Measurements from ENCODE around the gene SPAG17.
A peak's percentile ranks its signal among the peaks of the same experiment; 100 is the strongest.

SPAG17 gene

DNA sequence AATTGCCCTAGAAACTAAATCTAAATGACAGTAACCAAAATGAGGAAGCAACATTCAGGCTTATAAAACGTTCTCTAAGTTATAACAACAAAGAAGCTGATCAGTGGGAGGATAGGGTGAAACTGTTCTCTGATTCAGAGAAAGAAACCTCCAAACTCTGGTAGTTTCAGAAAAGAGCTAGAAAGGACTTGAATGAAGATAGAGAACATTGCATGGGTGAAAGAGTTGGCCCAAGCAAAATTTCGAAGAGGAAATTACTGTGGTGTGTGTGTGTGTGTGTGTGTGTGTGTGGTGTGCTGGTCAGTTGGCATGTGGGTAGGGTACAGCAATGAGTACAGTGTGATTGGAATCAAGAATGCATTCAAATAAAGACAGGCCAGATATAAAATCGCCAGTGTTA, 16.5 kb upstream of the SPAG17 start:
- no peak for DNase-seq (ENCODE audit: low read depth)
- TF ChIP-seq, protein P1, sequence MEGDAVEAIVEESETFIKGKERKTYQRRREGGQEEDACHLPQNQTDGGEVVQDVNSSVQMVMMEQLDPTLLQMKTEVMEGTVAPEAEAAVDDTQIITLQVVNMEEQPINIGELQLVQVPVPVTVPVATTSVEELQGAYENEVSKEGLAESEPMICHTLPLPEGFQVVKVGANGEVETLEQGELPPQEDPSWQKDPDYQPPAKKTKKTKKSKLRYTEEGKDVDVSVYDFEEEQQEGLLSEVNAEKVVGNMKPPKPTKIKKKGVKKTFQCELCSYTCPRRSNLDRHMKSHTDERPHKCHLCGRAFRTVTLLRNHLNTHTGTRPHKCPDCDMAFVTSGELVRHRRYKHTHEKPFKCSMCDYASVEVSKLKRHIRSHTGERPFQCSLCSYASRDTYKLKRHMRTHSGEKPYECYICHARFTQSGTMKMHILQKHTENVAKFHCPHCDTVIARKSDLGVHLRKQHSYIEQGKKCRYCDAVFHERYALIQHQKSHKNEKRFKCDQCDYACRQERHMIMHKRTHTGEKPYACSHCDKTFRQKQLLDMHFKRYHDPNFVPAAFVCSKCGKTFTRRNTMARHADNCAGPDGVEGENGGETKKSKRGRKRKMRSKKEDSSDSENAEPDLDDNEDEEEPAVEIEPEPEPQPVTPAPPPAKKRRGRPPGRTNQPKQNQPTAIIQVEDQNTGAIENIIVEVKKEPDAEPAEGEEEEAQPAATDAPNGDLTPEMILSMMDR (IDR thresholded peaks at IDR 0.05; ENCODE audit: low read length, missing control alignments), result no peak
- H3K4me3 ChIP-seq (replicated peaks; ENCODE audit: low read depth, low read length), result no peak overlapping the region

DNA sequence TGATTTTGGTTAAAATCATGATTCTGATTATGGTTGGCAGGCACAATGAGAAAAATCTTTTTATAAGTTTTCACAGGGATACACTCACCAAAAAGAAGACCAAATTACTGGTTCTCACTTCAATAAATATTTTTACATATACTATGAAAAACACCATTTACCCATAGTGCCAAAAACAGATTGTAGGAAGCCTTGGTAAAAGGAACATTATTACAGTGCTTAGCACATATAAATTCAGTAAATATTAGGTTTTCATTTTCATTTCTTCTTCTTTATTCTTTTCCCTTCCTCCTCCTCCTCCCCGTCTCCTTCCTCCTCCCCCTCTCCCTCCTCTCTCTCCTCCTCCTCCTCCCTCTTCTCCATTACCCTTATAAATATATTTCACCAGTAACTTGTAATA, 15.8 kb upstream of the SPAG17 start:
- H3K4me3 ChIP-seq (replicated peaks; ENCODE audit: low read depth, low read length), result no peak overlapping the region
- TF ChIP-seq, protein P1 (IDR thresholded peaks at IDR 0.05; ENCODE audit: low read length, missing control alignments), result no peak
- no peak for DNase-seq (ENCODE audit: low read depth)

DNA sequence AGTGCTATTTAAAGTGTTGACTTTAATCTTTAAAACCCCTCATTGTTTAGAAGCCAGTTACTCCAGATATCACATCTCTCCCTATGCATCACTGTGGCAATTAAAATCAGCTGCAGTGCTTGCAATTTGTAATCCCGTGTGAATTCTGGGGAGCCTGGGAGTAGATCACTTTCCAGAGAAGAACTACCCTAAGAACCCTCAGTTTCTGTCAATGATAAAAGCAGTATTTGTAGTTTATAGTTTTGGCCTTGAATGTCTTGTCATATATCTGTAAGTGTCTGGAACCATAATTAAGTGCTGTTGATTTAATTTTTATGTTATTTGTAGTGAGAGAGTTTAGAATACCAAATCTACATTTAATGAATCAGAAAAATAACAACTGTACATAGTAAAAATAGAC, 5.5 kb upstream of the SPAG17 start:
- DNase-seq (ENCODE audit: low read depth), result no peak
- TF ChIP-seq, protein P1 (IDR thresholded peaks at IDR 0.05; ENCODE audit: low read length, missing control alignments), result no peak
- no peak overlapping the region for H3K4me3 ChIP-seq (replicated peaks; ENCODE audit: low read depth, low read length)

DNA sequence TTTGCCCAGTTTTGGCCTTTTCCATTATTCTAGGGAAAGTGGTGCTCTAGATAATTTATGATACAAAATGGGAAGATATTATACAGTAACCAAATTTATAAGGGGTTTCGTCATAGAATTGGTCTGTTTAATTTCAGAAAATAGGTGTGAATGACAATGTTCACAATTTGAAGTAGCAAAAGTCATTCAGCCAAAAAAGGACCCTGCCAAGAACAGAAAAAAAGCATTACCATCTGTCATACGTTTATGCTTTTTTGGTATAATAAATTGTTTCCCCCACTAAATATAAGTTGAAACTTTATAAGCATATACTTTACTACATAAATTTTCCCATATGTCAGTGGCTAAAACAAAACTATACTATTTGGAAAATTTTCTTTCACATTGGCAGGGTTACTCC, 4.5 kb upstream of the SPAG17 start:
- TF ChIP-seq, protein P1 (IDR thresholded peaks at IDR 0.05; ENCODE audit: low read length, missing control alignments), result no peak
- H3K4me3 ChIP-seq (replicated peaks; ENCODE audit: low read depth, low read length), result no peak overlapping the region
- no peak for DNase-seq (ENCODE audit: low read depth)

DNA sequence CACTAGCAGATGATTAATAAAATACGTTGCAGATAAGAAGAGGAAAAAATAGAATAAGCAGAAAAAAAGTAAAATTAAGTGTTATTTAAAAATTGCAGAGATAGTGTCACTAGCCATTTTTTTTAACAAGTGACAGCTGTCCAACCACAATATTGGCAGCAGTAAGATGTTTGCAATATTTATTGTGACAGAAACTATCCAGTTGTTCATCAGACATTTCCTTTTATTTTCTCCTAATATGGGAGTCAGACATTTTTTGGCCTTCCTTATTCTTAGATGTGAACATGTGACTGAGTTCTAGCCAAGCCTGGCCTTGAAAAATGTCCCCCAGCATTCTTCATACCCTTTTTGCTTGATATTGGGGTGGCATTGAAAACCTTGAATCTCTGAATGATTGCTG, 3.4 kb upstream of the SPAG17 start:
- H3K4me3 ChIP-seq (replicated peaks; ENCODE audit: low read depth, low read length), result no peak overlapping the region
- TF ChIP-seq, protein P1 (IDR thresholded peaks at IDR 0.05; ENCODE audit: low read length, missing control alignments), result no peak
- DNase-seq (ENCODE audit: low read depth), result no peak

DNA sequence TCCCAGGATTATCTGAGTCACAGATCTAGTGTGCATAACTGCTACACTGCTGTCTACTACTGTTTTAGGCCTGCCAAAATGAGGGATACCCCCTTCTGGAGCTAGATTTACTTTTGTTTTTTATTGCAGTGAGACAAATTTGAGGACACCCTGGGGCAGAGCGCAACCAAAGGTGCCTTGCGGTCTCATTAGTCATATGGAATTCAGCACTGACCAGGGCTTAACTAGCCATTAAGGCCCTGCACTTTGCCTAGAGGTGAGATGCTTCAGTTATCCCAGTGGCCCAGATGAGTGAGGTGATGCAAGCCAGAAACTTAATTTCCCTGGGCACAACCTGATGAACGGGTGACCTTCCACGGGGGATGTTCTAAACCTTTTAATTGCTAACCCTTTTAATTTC, 998 bp upstream of the SPAG17 start:
- TF ChIP-seq, protein P1 (IDR thresholded peaks at IDR 0.05; ENCODE audit: low read length, missing control alignments), result no peak
- no peak overlapping the region for H3K4me3 ChIP-seq (replicated peaks; ENCODE audit: low read depth, low read length)
- no peak for DNase-seq (ENCODE audit: low read depth)

DNA sequence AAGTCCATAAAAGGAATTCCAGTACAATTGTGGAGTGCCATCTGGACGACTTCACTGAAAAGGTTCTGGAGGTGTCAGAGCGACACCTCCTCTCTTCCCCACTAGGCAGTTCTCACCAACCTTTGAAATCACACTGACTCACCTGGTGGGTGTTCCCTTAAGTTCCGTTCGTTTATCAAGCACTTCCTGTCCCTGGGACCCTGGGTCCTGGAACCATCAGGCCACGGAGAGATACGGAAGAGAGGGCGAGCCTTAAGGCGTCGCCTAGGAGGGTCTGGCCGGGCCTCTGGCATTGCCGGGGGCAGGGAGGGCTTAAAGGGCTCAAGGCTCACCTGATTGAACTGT, 317 bp downstream of the SPAG17 start:
- peak overlapping the region; percentile 49 for H3K4me3 ChIP-seq (replicated peaks; ENCODE audit: low read depth, low read length)
- TF ChIP-seq, protein P1 (IDR thresholded peaks at IDR 0.05; ENCODE audit: low read length, missing control alignments), result no peak
- no peak for DNase-seq (ENCODE audit: low read depth)

Data from fibroblast of pulmonary artery (primary cell).